ENCODE measurements around the gene DNAJC24. TPM values are rescaled to one million over a fixed set of nuclear protein-coding genes. Genes with fewer than 3 reads are reported as not detected.

The DNAJC24 gene
- total RNA-seq, 1 donor from 2014 or later: 14.1 TPM

GRCh38 chr11:31445621-31446020, 76.0 kb downstream of the DNAJC24 start:
- H3K27ac ChIP-seq: no peak overlapping the region

DNA sequence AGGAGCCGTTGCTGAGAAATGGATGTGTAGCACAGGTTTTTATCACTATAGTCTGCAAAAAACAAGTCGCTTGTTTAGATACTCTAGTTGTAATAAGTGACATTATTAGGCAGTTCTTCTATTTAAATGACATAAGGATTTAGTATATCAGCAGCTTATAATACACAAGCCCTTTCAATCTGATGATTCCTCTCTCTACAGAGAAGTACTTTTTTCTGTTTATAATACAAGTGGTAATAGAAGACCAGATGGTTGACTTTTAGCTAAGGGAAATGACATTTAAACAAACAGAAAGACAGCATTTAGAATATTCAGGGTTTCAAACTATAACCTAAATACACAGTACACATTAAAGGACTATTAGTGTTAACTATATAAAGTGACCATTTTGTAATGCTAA, 79.4 kb downstream of the DNAJC24 start:
- ATAC-seq (no peak), DNase-seq (no peak)
- H3K4me3 ChIP-seq: no peak overlapping the region
- peaks cover 7% of the 10 kb centered on the region for H3K36me3 ChIP-seq
- H3K9me3 ChIP-seq: no peaks in the 10 kb centered on the region
- no peak overlapping the region for H3K27ac ChIP-seq
- intact Hi-C loops (cut with DNase I): no loop called here
- H3K4me1 ChIP-seq: no peaks in the 10 kb centered on the region
- TF ChIP-seq, protein P1, sequence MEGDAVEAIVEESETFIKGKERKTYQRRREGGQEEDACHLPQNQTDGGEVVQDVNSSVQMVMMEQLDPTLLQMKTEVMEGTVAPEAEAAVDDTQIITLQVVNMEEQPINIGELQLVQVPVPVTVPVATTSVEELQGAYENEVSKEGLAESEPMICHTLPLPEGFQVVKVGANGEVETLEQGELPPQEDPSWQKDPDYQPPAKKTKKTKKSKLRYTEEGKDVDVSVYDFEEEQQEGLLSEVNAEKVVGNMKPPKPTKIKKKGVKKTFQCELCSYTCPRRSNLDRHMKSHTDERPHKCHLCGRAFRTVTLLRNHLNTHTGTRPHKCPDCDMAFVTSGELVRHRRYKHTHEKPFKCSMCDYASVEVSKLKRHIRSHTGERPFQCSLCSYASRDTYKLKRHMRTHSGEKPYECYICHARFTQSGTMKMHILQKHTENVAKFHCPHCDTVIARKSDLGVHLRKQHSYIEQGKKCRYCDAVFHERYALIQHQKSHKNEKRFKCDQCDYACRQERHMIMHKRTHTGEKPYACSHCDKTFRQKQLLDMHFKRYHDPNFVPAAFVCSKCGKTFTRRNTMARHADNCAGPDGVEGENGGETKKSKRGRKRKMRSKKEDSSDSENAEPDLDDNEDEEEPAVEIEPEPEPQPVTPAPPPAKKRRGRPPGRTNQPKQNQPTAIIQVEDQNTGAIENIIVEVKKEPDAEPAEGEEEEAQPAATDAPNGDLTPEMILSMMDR (IDR thresholded peaks at IDR 0.05): no peak
- no peaks in the 10 kb centered on the region for H3K27me3 ChIP-seq

More at GRCh38 chr11:31445621-31446020, 76.0 kb downstream of the DNAJC24 start:
- Histone ChIP-seq H3K27me3 (no peaks in the 10 kb centered on the region), H3K36me3 (peaks cover 7% of the 10 kb centered on the region), H3K4me3 (no peak overlapping the region), H3K4me1 (no peaks in the 10 kb centered on the region), H3K9me3 (no peaks in the 10 kb centered on the region)
- no peak for DNase-seq
- TF ChIP-seq, protein P1 (IDR thresholded peaks at IDR 0.05): no peak
- ATAC-seq: no peak
- intact Hi-C loops (cut with DNase I): no loop called here

DNA sequence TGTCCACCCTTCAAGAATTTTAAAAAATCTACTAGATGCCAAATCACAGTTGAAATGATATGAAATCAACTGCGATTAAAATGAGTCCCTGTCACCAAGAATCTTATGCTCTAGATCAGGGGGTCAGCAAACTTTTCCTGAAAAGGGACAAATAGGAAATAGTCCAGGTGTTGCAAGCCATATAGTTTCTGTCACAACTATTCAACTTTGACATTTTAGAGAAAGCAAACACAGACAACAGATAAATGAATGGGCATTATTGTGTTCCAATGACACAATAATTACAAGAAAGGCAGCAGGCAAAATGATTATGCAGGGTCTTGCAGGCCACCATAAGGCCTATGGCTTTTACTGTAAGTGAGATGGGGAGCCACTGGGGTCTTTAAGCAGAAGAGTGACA, 81.2 kb downstream of the DNAJC24 start:
- no peak for DNase-seq
- Histone ChIP-seq H3K4me3 (no peak overlapping the region), H3K9me3 (no peaks in the 10 kb centered on the region), H3K4me1 (no peaks in the 10 kb centered on the region), H3K27ac (no peak overlapping the region), H3K36me3 (peaks cover 7% of the 10 kb centered on the region), H3K27me3 (no peaks in the 10 kb centered on the region)
- ATAC-seq: no peak
- TF ChIP-seq, protein P1 (IDR thresholded peaks at IDR 0.05): no peak
- intact Hi-C loops (cut with DNase I): no loop called here

- ATAC-seq (no peak), DNase-seq (no peak)
- Histone ChIP-seq H3K27me3 (no peaks in the 10 kb centered on the region), H3K9me3 (no peaks in the 10 kb centered on the region), H3K4me1 (no peaks in the 10 kb centered on the region), H3K27ac (no peak overlapping the region), H3K36me3 (no peaks in the 10 kb centered on the region), H3K4me3 (no peak overlapping the region)
- TF ChIP-seq, protein P1 (IDR thresholded peaks at IDR 0.05): no peak
- intact Hi-C loops (cut with DNase I): no loop called here
Observed at GRCh38 chr11:31455177-31455576, 85.5 kb downstream of the DNAJC24 start.

GRCh38 chr11:31464436-31464835, 94.8 kb downstream of the DNAJC24 start:
- DNase-seq (no peak), ATAC-seq (no peak)
- Histone ChIP-seq H3K27ac (no peak overlapping the region), H3K27me3 (no peaks in the 10 kb centered on the region), H3K4me3 (no peak overlapping the region), H3K4me1 (no peaks in the 10 kb centered on the region), H3K9me3 (no peaks in the 10 kb centered on the region), H3K36me3 (no peaks in the 10 kb centered on the region)
- TF ChIP-seq, protein P1 (IDR thresholded peaks at IDR 0.05): no peak
- intact Hi-C loops (cut with DNase I): no loop called here

DNA sequence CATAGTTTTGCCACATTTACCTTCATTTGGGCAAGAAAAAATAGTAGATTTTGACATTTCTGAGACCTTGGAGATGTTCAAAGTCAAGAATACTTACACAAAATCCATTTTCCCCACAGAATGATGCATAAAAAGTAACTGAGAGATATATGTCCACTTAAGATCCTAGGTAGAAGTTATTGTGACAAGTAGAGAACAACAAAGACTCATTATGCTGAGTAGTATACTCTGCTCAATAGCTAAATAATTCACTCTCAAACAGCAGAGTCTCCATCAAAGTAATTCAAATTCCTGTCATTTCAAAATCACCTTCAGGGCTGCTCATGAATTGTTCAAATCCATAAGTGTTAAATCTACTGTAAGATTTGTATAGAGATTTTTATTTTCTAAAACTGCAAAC, 104.4 kb downstream of the DNAJC24 start:
- TF ChIP-seq, protein P1 (IDR thresholded peaks at IDR 0.05): no peak
- Histone ChIP-seq H3K27me3 (no peaks in the 10 kb centered on the region), H3K9me3 (no peaks in the 10 kb centered on the region), H3K4me1 (no peaks in the 10 kb centered on the region), H3K36me3 (no peaks in the 10 kb centered on the region), H3K27ac (no peak overlapping the region), H3K4me3 (no peak overlapping the region)
- intact Hi-C loops (cut with DNase I): no loop called here
- no peak for ATAC-seq
- DNase-seq: no peak

Measured in upper lobe of right lung (tissue), 1 donor.